NCI-H526 treated with DMSO at 0.1 percent for 48 hours (cell line): ENCODE measurements around the gene MCM7.

Source experiments
- DNase-seq: peaks from one replicate; lab custom pipeline; 2025; lab: John Stamatoyannopoulos, UW

The MCM7 gene

GRCh38 chr7:100122568-100122967 lies 21.4 kb upstream of the MCM7 start:
- no peak for DNase-seq

- peak; percentile 72 for DNase-seq
Measured at GRCh38 chr7:100122067-100122466, 20.9 kb upstream of the MCM7 start.

GRCh38 chr7:100120733-100121036 lies 19.5 kb upstream of the MCM7 start:
- DNase-seq = no peak

GRCh38 chr7:100119970-100120732 lies 19.0 kb upstream of the MCM7 start:
- peak; percentile 65 for DNase-seq

GRCh38 chr7:100119072-100119969 lies 18.1 kb upstream of the MCM7 start, which contains the start of the genes CNPY4 and TAF6:
TSS of gene CNPY4 (plus strand) at chr7:100119634. CDS start at chr7:100119745, 111 bp downstream.
TSS of gene TAF6 (minus strand) at chr7:100119358. CDS start at chr7:100114209, 5,149 bp downstream.
- DNase-seq = peak; percentile 97

- peak; percentile 68 for DNase-seq
Measured at GRCh38 chr7:100118388-100119071, 17.3 kb upstream of the MCM7 start.

GRCh38 chr7:100115026-100115425 lies 13.8 kb upstream of the MCM7 start:
- no peak for DNase-seq

GRCh38 chr7:100111914-100112313 lies 10.7 kb upstream of the MCM7 start:
- no peak for DNase-seq

GRCh38 chr7:100111156-100111555 lies 10.0 kb upstream of the MCM7 start:
- DNase-seq = no peak

GRCh38 chr7:100109521-100110163 lies 8.4 kb upstream of the MCM7 start:
- no peak for DNase-seq

GRCh38 chr7:100107890-100108289 lies 6.7 kb upstream of the MCM7 start:
- DNase-seq = no peak

GRCh38 chr7:100107125-100107737 lies 6.0 kb upstream of the MCM7 start:
- no peak for DNase-seq

- DNase-seq = no peak
Measured at GRCh38 chr7:100106633-100107032, 5.4 kb upstream of the MCM7 start.

- DNase-seq = no peak
Measured at GRCh38 chr7:100105534-100105933, 4.3 kb upstream of the MCM7 start.

GRCh38 chr7:100102950-100103840 lies 2.0 kb upstream of the MCM7 start:
- DNase-seq = no peak

GRCh38 chr7:100100420-100101015 lies 679 bp downstream of the MCM7 start:
- DNase-seq = peak; percentile 94

- DNase-seq = no peak
Measured at GRCh38 chr7:100099452-100099851, 1.7 kb downstream of the MCM7 start.

GRCh38 chr7:100098913-100099312 lies 2.3 kb downstream of the MCM7 start:
- DNase-seq = no peak

GRCh38 chr7:100095704-100096103 lies 5.5 kb downstream of the MCM7 start:
- no peak for DNase-seq

- DNase-seq = no peak
Measured at GRCh38 chr7:100095289-100095688, 5.9 kb downstream of the MCM7 start.
